ENCODE results near the gene SERPINB7.

The SERPINB7 gene

DNA sequence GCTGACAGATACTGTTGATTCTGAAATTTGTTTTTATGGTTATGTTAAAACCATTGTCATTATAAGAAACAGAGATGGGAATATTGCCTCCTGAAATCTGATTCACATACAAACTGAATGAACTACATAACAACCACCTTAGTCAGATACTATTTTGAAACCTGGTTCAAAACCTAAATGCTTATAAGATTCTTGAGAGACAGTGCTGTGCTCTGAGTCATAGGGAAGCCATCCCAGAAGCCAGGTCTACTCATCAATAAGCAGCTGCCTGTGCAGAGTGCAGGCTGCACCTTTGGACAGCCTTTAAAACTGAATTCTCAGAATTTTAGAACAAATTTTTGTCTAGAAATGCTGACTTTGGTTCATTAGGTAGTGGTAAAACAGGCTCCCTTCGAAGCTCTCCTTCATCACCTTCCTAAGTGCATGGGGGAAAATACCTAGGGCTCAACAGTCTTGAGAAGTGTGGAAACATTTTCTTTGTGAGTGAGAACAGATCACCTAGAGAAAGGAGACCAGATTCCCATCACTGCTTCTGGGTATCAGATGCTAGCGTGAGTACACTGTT, at the start of gene SERPINB7:
SERPINB7 (plus strand) TSS at position 253 of the 565 bp plus-strand sequence. CDS start 6,955 bp downstream, outside the sequence.
- TF ChIP-seq, protein P1, sequence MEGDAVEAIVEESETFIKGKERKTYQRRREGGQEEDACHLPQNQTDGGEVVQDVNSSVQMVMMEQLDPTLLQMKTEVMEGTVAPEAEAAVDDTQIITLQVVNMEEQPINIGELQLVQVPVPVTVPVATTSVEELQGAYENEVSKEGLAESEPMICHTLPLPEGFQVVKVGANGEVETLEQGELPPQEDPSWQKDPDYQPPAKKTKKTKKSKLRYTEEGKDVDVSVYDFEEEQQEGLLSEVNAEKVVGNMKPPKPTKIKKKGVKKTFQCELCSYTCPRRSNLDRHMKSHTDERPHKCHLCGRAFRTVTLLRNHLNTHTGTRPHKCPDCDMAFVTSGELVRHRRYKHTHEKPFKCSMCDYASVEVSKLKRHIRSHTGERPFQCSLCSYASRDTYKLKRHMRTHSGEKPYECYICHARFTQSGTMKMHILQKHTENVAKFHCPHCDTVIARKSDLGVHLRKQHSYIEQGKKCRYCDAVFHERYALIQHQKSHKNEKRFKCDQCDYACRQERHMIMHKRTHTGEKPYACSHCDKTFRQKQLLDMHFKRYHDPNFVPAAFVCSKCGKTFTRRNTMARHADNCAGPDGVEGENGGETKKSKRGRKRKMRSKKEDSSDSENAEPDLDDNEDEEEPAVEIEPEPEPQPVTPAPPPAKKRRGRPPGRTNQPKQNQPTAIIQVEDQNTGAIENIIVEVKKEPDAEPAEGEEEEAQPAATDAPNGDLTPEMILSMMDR (IDR thresholded peaks at IDR 0.05; ENCODE audit: borderline replicate concordance, insufficient read depth, low read depth, low read length) = no peak

GRCh38 chr18:63725682-63726480, 49.3 kb upstream of the SERPINB7 start:
- TF ChIP-seq, protein P1 (IDR thresholded peaks at IDR 0.05; ENCODE audit: borderline replicate concordance, insufficient read depth, low read depth, low read length) = no peak
- H3K4me3 ChIP-seq (ENCODE audit: low read depth, low read length) = no peak overlapping the region

More for the DNA sequence above, at the start of gene SERPINB7:
- H3K4me3 ChIP-seq (ENCODE audit: low read depth, low read length) = no peak within 1 kb of the TSS

DNA sequence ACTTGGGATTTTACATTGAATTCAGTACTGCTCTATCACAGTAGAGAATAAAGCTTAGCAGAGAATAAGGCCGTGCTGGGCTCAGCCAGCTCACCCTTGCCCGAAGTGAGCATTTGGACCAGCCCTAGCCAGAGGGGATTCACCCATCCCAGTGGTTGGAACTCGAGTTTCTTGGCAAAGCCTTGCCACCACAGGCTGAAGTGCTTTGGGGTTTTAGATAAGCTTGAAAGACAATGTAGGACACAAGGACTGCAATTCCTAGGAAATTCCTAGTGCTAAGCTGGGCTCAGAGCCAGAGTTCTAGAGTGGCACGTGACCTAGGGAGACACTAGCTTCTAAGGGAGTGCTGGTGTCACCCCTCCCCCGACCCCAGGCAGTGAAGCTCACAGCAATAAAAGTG, 44.4 kb upstream of the SERPINB7 start:
- TF ChIP-seq, protein P1 (IDR thresholded peaks at IDR 0.05; ENCODE audit: borderline replicate concordance, insufficient read depth, low read depth, low read length) = no peak

GRCh38 chr18:63731215-63731614, 44.0 kb upstream of the SERPINB7 start:
- H3K4me3 ChIP-seq (ENCODE audit: low read depth, low read length) = no peak overlapping the region
- TF ChIP-seq, protein P1 (IDR thresholded peaks at IDR 0.05; ENCODE audit: borderline replicate concordance, insufficient read depth, low read depth, low read length) = no peak

More for the DNA sequence above, 44.4 kb upstream of the SERPINB7 start:
- H3K4me3 ChIP-seq (ENCODE audit: low read depth, low read length) = no peak overlapping the region

GRCh38 chr18:63736876-63737275, 38.3 kb upstream of the SERPINB7 start:
- H3K4me3 ChIP-seq (ENCODE audit: low read depth, low read length) = no peak overlapping the region
- TF ChIP-seq, protein P1 (IDR thresholded peaks at IDR 0.05; ENCODE audit: borderline replicate concordance, insufficient read depth, low read depth, low read length) = no peak

DNA sequence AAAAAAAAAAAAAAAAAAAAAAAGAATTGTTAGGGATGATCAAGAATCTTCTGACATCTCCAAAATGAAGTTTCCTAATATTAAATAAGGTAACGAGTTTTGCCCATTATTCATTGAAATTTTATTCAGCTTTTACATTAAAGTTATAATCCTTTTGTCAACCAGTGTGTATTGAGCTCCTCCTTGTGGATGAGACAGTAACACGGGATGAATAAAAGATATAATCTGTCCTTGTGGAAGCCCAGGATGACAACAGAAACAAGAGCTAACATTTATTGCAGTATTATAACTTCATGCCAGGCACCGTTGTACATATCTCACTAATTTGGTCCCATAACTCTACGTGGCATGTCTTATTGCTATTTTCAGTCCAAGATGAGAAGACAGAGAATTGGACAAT, 33.4 kb upstream of the SERPINB7 start:
- no peak overlapping the region for H3K4me3 ChIP-seq (ENCODE audit: low read depth, low read length)
- TF ChIP-seq, protein P1 (IDR thresholded peaks at IDR 0.05; ENCODE audit: borderline replicate concordance, insufficient read depth, low read depth, low read length) = no peak

DNA sequence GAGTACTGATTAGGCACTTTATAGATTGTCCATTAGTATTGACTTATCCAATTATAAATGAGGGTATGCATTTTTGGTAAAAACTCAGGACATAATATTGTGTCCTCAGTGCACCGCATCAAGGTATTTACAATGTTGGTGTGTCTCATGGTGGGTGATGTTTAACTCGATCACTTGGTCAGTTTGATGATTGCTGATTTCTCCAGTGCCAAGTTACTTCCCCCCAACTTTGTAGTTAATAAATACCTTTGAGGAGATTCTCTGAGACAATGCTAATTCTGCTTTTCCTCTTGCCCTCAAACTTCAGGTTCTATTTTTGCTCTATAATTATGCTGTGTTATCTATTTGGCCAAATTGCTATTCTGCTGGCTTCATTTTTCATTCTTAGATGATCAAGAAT, 28.2 kb upstream of the SERPINB7 start:
- no peak overlapping the region for H3K4me3 ChIP-seq (ENCODE audit: low read depth, low read length)
- TF ChIP-seq, protein P1 (IDR thresholded peaks at IDR 0.05; ENCODE audit: borderline replicate concordance, insufficient read depth, low read depth, low read length) = no peak

Data from GM12875 (cell line).